PFSK-1 (cell line): ENCODE results near the gene CYB5B.

Experiments used
- POLR2AphosphoS5 ChIP-seq: IDR thresholded peaks from 2 replicates; pipeline ENCODE4 v1.6.1; 2012; ENCODE audit warnings: low read depth, mild to moderate bottlenecking, control low read depth, low read length, moderate library complexity
- SIN3A ChIP-seq: IDR thresholded peaks from 2 replicates; pipeline ENCODE4 v1.6.1; 2012; ENCODE audit warnings: mild to moderate bottlenecking, low read length, moderate library complexity, borderline replicate concordance; ENCODE audit not compliant: insufficient read depth
- TAF1 ChIP-seq: IDR thresholded peaks from 2 replicates; pipeline ENCODE4 v1.6.1; 2012; ENCODE audit warnings: low read length, control low read depth, borderline replicate concordance; ENCODE audit not compliant: insufficient read depth

- no peak for TF ChIP-seq POLR2AphosphoS5
- no peak for TF ChIP-seq SIN3A
- TF ChIP-seq TAF1, result no peak
These were observed 14.0 kb downstream of the CYB5B start for GRCh38 chr16:69438465-69438864.
